Natural killer cell (primary cell): ENCODE data around the gene HHAT. TPM values are rescaled to one million over a fixed set of nuclear protein-coding genes. Genes with fewer than 3 reads are reported as not detected.
A peak's percentile ranks its signal among the peaks of the same experiment; 100 is the strongest.

Experiments
- ATAC-seq, 3 donors: fragments of 150-1000 bp in 2 of 3; fragments of 200-7000 bp in 1 of 3; cut with Tn5 transposase; 1 replicate in 1 of 3; 2 replicates in 2 of 3; pipeline ENCODE4 v1.10.0; 2021; ENCODE audit warnings: mild to moderate bottlenecking in 2 of 3, moderate library complexity in 2 of 3
- DNase-seq, 2 donors: peaks; one replicate each; pipeline versions ENCODE4 v3.0.0 to v3.0.0-alpha.2; 2013 to 2021; ENCODE audit warnings: mixed read lengths in 1 of 2
- H3K27ac ChIP-seq: one replicate; pipeline ENCODE4 v1.5.1; 2013; ENCODE audit warnings: mild to moderate bottlenecking, low read length
- H3K27me3 ChIP-seq: one replicate; pipeline ENCODE4 v1.6.1; 2013; ENCODE audit warnings: low read length; ENCODE audit not compliant: control insufficient read depth, insufficient read depth
- H3K36me3 ChIP-seq: one replicate; pipeline ENCODE4 v1.6.1; 2013; ENCODE audit warnings: low read length; ENCODE audit not compliant: control insufficient read depth, insufficient read depth
- H3K4me1 ChIP-seq: one replicate; pipeline ENCODE4 v1.6.1; 2013; ENCODE audit warnings: low read length; ENCODE audit not compliant: control insufficient read depth, insufficient read depth
- H3K4me3 ChIP-seq: one replicate; pipeline ENCODE4 v1.5.1; 2013; ENCODE audit warnings: low read length
- H3K9me3 ChIP-seq: one replicate; pipeline ENCODE4 v1.6.1; 2013; ENCODE audit warnings: low read length; ENCODE audit not compliant: control insufficient read depth, insufficient read depth
- H3K27ac Mint-ChIP-seq, 2 donors: one replicate each; pipeline ENCODE4 v1.8.0; 2022; ENCODE audit warnings: mild to moderate bottlenecking in 2 of 2, mixed read lengths in 2 of 2, moderate library complexity in 1 of 2
- H3K27me3 Mint-ChIP-seq, 2 donors: one replicate each; pipeline ENCODE4 v1.8.0; 2022; ENCODE audit warnings: low read depth in 2 of 2, mixed read lengths in 2 of 2
- H3K36me3 Mint-ChIP-seq: one replicate; pipeline ENCODE4 v1.8.0; 2022; ENCODE audit warnings: mixed read lengths
- H3K4me1 Mint-ChIP-seq, 2 donors: one replicate each; pipeline ENCODE4 v1.8.0; 2022; ENCODE audit warnings: mixed read lengths in 2 of 2
- H3K4me3 Mint-ChIP-seq: one replicate; pipeline ENCODE4 v1.8.0; 2022; ENCODE audit warnings: mild to moderate bottlenecking, moderate library complexity, mixed read lengths
- H3K9me3 Mint-ChIP-seq, 2 donors: one replicate each; pipeline ENCODE4 v1.8.0; 2022; ENCODE audit warnings: mixed read lengths in 2 of 2
- WGBS: methylation state at CpG from one replicate; pipeline ENCODE4 v1.1.7; 2013; ENCODE audit warnings: missing lambda C conversion rate; ENCODE audit not compliant: insufficient coverage; 5-methylcytosine and 5-hydroxymethylcytosine counted together
- intact Hi-C: fragments of 100-400 bp; cut with micrococcal nuclease; formaldehyde crosslinking; loops from one replicate; pipeline ENCODE4 v1.14.2; 2022
- total RNA-seq, 4 donors: library from RNA; stranded (reverse); fragments of 120-200 nt in 1 of 4; gene quantifications; one replicate each; pipeline versions ENCODE4 v1.2.3 to v1.2.4, GENCODE V29; 2013 to 2022
- TF ChIP-seq, protein P1 (sequence below): fragments of 200-600 bp; IDR thresholded peaks from one replicate; pipeline ENCODE4 v1.8.0; 2022; ENCODE audit warnings: antibody characterized with exemption

Gene HHAT
- total RNA-seq, 3 donors from 2014 or later (not counting 1 experiment from before 2014, with no cell fraction given): 0.79 to 1.1 (median 0.82) TPM

DNA sequence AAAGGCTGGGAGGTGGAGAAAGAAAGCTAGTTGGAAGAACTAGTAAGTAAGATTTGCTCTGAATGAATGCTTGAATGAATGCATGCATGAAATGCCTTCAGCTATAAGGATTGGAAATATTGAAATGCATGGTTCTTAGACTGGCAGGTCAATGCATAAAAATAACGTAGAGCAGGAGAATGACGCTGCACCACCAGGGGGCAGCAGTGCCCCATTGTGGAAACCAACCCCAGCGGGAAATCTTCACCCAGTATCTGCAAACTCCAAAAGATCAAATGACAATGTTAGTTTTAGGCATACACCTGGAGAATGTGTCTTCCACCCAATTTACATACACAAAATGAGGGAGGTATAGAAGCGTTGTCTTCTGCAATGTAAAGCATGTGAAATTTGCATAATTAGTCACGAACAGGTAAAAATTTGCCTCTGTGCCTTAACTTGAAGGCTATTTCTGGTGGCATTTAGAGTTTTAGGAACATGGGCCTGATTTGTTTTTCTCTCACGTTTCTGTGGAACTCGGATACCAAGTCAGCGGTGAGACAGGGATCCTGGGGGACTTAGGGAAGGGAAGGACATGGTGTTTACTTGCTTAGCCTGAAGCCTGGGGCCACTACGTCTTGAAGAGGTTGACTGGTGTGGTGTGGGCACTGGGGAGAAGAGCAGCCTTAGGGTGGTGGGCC, 78.6 kb downstream of the HHAT start:
- H3K4me1 Mint-ChIP-seq: no peaks in the 10 kb centered on the region
- no peaks in the 10 kb centered on the region for H3K36me3 Mint-ChIP-seq
- H3K27me3 Mint-ChIP-seq: no peaks in the 10 kb centered on the region
- Histone ChIP-seq H3K27me3 (no peaks in the 10 kb centered on the region), H3K4me3 (no peak overlapping the region), H3K36me3 (no peaks in the 10 kb centered on the region), H3K9me3 (no peaks in the 10 kb centered on the region), H3K27ac (no peak overlapping the region), H3K4me1 (no peaks in the 10 kb centered on the region)
- peak in 2 of 3 donors; percentile 70 to 80 for ATAC-seq
- 34% methylated on average over 9 of the region's 9 CpGs for WGBS
- no peaks in the 10 kb centered on the region for H3K9me3 Mint-ChIP-seq
- intact Hi-C loops: loop anchor here (1.0 to 10.0 kb wide), 3 partner anchors 728 to 1107 kb away; no protein-coding TSS in a partner anchor
- TF ChIP-seq, protein P1, sequence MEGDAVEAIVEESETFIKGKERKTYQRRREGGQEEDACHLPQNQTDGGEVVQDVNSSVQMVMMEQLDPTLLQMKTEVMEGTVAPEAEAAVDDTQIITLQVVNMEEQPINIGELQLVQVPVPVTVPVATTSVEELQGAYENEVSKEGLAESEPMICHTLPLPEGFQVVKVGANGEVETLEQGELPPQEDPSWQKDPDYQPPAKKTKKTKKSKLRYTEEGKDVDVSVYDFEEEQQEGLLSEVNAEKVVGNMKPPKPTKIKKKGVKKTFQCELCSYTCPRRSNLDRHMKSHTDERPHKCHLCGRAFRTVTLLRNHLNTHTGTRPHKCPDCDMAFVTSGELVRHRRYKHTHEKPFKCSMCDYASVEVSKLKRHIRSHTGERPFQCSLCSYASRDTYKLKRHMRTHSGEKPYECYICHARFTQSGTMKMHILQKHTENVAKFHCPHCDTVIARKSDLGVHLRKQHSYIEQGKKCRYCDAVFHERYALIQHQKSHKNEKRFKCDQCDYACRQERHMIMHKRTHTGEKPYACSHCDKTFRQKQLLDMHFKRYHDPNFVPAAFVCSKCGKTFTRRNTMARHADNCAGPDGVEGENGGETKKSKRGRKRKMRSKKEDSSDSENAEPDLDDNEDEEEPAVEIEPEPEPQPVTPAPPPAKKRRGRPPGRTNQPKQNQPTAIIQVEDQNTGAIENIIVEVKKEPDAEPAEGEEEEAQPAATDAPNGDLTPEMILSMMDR: peak; percentile 83
- no peak overlapping the region for H3K4me3 Mint-ChIP-seq
- DNase-seq: peak; percentile 60 to 83
- H3K27ac Mint-ChIP-seq: no peak overlapping the region

DNA sequence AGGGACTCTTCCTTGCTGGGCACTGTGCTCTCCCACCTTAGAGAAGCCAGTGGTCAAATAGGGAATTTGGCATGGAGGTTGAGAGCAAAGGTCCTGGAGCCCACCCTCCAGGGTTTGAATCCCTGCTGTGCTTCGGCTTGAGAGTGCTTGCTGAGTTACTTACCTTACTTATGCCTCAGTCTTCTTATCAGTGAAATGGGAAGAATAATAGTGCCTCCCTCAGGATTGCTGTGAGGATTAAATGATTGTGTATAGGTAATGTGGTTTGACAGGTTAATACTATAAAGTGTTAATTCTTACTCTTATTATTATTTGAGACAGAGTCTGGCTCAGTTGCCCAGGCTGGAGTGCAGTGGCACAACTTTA, 79.2 kb downstream of the HHAT start:
- TF ChIP-seq, protein P1: no peak
- DNase-seq (no peak), ATAC-seq (no peak)
- Mint-ChIP-seq H3K27me3 (no peaks in the 10 kb centered on the region), H3K27ac (no peak overlapping the region), H3K9me3 (no peaks in the 10 kb centered on the region), H3K36me3 (no peaks in the 10 kb centered on the region), H3K4me1 (no peaks in the 10 kb centered on the region), H3K4me3 (no peak overlapping the region)
- Histone ChIP-seq H3K4me3 (no peak overlapping the region), H3K4me1 (no peaks in the 10 kb centered on the region), H3K27ac (no peak overlapping the region), H3K36me3 (no peaks in the 10 kb centered on the region), H3K9me3 (no peaks in the 10 kb centered on the region), H3K27me3 (no peaks in the 10 kb centered on the region)
- 100% methylated on average over 1 of the region's 1 CpG for WGBS
- intact Hi-C loops: loop anchor here (1.0 to 10.0 kb wide), 3 partner anchors 727 to 1107 kb away; no protein-coding TSS in a partner anchor

DNA sequence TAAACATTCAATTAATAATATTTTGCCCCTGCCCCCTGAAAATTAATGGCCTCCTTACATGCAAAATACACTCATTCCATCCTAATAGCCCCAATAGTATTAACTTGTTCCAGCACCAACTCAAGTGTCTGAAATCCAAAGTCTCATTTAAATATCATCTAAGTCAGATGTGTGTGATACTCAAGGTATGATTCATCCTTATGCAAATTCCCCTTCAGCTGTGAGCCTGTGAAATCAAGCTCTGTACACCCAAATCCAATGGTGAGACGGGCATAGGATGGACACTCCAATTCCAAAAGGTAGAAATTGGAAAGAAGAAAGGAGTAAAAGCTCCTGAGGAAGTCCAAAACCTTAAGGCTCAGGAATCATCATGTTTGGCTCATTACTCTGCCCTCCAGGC, 83.5 kb downstream of the HHAT start:
- TF ChIP-seq, protein P1: no peak
- Histone ChIP-seq H3K4me1 (no peaks in the 10 kb centered on the region), H3K36me3 (no peaks in the 10 kb centered on the region), H3K9me3 (no peaks in the 10 kb centered on the region), H3K27me3 (no peaks in the 10 kb centered on the region), H3K4me3 (no peak overlapping the region), H3K27ac (no peak overlapping the region)
- intact Hi-C loops: no loop called here
- no peak overlapping the region for H3K4me3 Mint-ChIP-seq
- no peaks in the 10 kb centered on the region for H3K27me3 Mint-ChIP-seq
- no peaks in the 10 kb centered on the region for H3K9me3 Mint-ChIP-seq
- ATAC-seq (no peak), DNase-seq (no peak)
- H3K36me3 Mint-ChIP-seq: no peaks in the 10 kb centered on the region
- WGBS: 89% methylated on average over 1 of the region's 1 CpG
- no peak overlapping the region for H3K27ac Mint-ChIP-seq
- no peaks in the 10 kb centered on the region for H3K4me1 Mint-ChIP-seq

DNA sequence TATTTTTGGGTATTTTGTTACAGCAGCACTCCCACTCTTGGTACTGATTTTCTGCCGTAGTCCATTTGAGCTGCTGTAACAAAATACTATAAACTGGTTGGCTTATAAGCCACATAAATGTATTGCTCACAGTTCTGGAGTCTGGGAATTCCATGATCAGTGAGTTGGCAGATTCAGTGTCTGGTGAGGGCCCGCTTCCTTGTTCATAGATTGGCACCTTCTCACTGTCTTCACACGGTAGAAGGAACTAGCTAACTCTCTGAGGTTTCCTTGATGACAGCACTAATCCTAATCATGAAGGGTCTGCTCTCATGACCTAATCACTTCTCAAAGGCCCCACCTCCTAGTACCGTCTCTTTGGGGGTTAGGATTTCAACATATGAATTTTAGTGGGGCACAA, 85.2 kb downstream of the HHAT start:
- no peak overlapping the region for H3K4me3 Mint-ChIP-seq

More for the DNA sequence above, 85.2 kb downstream of the HHAT start:
- TF ChIP-seq, protein P1: no peak
- intact Hi-C loops: no loop called here
- Histone ChIP-seq H3K27me3 (no peaks in the 10 kb centered on the region), H3K4me3 (no peak overlapping the region), H3K36me3 (no peaks in the 10 kb centered on the region), H3K9me3 (no peaks in the 10 kb centered on the region), H3K27ac (no peak overlapping the region), H3K4me1 (no peaks in the 10 kb centered on the region)
- 90% methylated on average over 4 of the region's 4 CpGs for WGBS
- no peak overlapping the region for H3K27ac Mint-ChIP-seq
- H3K4me1 Mint-ChIP-seq: no peaks in the 10 kb centered on the region
- peaks cover 0 to 2% of the 10 kb centered on the region in 2 donors for H3K27me3 Mint-ChIP-seq
- no peaks in the 10 kb centered on the region for H3K36me3 Mint-ChIP-seq
- no peak for ATAC-seq
- no peak for DNase-seq
- H3K9me3 Mint-ChIP-seq: no peaks in the 10 kb centered on the region
